ENCODE data around the gene SAMD10. TPM values are rescaled to one million over a fixed set of nuclear protein-coding genes. Genes with fewer than 3 reads are reported as not detected.
"Not testable (repeated sequence)": the region's sequence is repeated elsewhere in the genome, so short reads cannot be mapped to it uniquely, and the experiment has no call there.

The SAMD10 gene
- total and polyA plus RNA-seq, 2 experiments from 2014 or later: 1.3 TPM

DNA sequence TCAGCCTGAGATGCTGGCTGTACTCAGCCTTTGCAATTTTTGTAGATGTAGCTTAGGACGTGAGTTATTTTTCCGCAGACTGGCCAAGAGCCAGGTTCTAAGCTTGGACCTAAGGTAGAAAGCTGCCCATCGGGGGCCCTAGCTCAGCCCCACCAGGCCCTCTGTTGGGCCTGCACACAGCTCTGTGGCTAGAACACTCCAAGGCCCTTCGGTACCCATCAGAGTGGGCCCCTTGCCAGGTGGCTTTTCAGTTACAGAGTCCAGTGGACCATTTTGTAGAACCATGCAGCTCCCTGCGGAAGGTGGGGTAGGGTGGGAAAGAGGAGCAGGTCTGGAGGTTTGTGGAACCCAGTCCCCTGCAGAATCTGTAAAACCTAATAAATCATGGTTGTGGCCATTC, 45.8 kb downstream of the SAMD10 start:
- Histone ChIP-seq H4K20me1 (ENCODE audit: insufficient read depth) (no peaks in the 10 kb centered on the region), H2AFZ (no peak overlapping the region), H3K36me3 (ENCODE audit: low read depth) (peaks cover 8% of the 10 kb centered on the region), H3K79me2 (ENCODE audit: insufficient read depth) (peaks cover 77% of the 10 kb centered on the region), H3K4me2 (ENCODE audit: unreplicated experiment) (no peak overlapping the region), H3F3A (ENCODE audit: insufficient read depth) (peaks cover 17% of the 10 kb centered on the region; the same call in 1 of the 2 replicates), H3K9me2 (ENCODE audit: insufficient read depth) (no peaks in the 10 kb centered on the region), H3K27ac (no peak overlapping the region), H3K4me1 (ENCODE audit: insufficient read depth) (no peaks in the 10 kb centered on the region), H3K27me3 (replicated peaks; ENCODE audit: insufficient read depth) (no peaks in the 10 kb centered on the region), H3K9ac (no peak overlapping the region), H3K9me3 (ENCODE audit: low read depth) (no peaks in the 10 kb centered on the region), H3K4me3 (no peak overlapping the region)
- no peak for DNase-seq
- in situ Hi-C loops (cut with MboI): no loop called here
- WGBS, 2 experiments (ENCODE audit: low coverage in 1 of 2, low lambda C conversion rate in 2 of 2, missing lambda C conversion rate in 2 of 2): 78 to 83% methylated on average over 5 of the region's 5 CpGs
- no peak for TF ChIP-seq EZH2 (IDR thresholded peaks at IDR 0.05; ENCODE audit: insufficient read depth, poor library complexity, severe bottlenecking)
- no peak for TF ChIP-seq EZH2phosphoT487 (IDR thresholded peaks at IDR 0.05; ENCODE audit: insufficient read depth, low read depth)

DNA sequence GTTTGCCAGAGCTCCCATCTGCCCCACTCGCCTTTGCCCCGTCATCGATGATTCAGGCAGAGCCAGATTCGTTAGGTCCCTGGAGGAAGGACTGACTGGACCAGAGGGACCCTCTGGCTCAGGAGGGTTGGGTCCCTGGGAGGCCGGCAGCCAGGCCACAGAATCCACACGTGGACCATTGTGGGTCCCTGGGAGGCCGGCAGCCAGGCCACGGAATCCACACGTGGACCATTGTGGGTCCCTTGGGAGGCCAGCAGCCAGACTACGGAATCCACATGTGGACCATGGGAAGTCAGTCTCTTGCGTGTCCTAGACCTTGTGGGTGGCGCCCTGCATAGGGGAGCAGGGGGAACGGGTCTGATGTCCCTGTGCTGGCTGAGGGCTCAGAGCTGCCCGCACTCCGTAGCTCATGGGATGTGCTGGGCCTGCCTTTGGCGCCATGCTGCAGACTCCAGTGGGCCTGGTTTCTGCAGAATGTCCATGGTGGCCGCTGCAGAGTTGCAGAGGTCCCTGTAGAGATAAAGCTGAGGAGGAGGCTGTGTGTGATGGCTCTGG, 46.8 kb downstream of the SAMD10 start:
- no peaks in the 10 kb centered on the region for H3K4me1 ChIP-seq (ENCODE audit: insufficient read depth)
- H3K79me2 ChIP-seq (ENCODE audit: insufficient read depth): peaks cover 79% of the 10 kb centered on the region
- 89 to 93% methylated on average over 17 of the region's 17 CpGs for WGBS, 2 experiments (ENCODE audit: low coverage in 1 of 2, low lambda C conversion rate in 2 of 2, missing lambda C conversion rate in 2 of 2)
- in situ Hi-C loops (cut with MboI): no loop called here
- no peak overlapping the region for H3K4me3 ChIP-seq
- no peaks in the 10 kb centered on the region for H3K9me2 ChIP-seq (ENCODE audit: insufficient read depth)
- no peaks in the 10 kb centered on the region for H3K9me3 ChIP-seq (ENCODE audit: low read depth)
- TF ChIP-seq EZH2phosphoT487 (IDR thresholded peaks at IDR 0.05; ENCODE audit: insufficient read depth, low read depth) (no peak), EZH2 (IDR thresholded peaks at IDR 0.05; ENCODE audit: insufficient read depth, poor library complexity, severe bottlenecking) (no peak)
- H3K4me2 ChIP-seq (ENCODE audit: unreplicated experiment): no peak overlapping the region
- DNase-seq: no peak
- no peaks in the 10 kb centered on the region for H4K20me1 ChIP-seq (ENCODE audit: insufficient read depth)
- no peak overlapping the region for H2AFZ ChIP-seq
- no peak overlapping the region for H3K27ac ChIP-seq
- H3K27me3 ChIP-seq (replicated peaks; ENCODE audit: insufficient read depth): no peaks in the 10 kb centered on the region
- peaks cover 16% of the 10 kb centered on the region for H3K36me3 ChIP-seq (ENCODE audit: low read depth)
- no peak overlapping the region for H3K9ac ChIP-seq
- H3F3A ChIP-seq (ENCODE audit: insufficient read depth): peaks cover 11% of the 10 kb centered on the region; the same call in 1 of the 2 replicates

DNA sequence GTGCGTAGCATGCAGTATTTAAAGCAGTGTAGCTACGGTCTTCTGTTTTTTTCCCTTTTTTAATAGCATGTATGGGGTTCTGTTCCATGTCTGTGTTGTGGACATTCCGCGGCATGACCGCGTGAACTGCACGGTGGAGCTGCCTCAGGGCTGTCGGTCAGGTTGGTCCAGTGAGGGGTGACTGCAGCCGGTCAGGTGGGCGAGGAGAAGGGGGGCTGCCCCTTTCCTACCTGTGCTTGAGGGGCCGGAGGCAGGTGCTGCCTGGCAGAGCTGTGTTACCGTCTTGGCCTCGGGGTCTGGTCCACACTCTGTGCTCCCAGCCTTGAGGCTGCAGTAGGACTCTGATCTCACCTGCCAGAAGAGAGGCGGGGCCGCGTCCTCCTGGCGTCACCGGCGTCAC, 47.7 kb downstream of the SAMD10 start:
- Histone ChIP-seq H3K4me3 (no peak overlapping the region), H3K36me3 (ENCODE audit: low read depth) (peaks cover 16% of the 10 kb centered on the region), H3K9ac (no peak overlapping the region), H3F3A (ENCODE audit: insufficient read depth) (peaks cover 15% of the 10 kb centered on the region; the same call in 1 of the 2 replicates), H2AFZ (no peak overlapping the region), H3K4me2 (ENCODE audit: unreplicated experiment) (no peak overlapping the region), H3K9me2 (ENCODE audit: insufficient read depth) (no peaks in the 10 kb centered on the region), H3K4me1 (ENCODE audit: insufficient read depth) (no peaks in the 10 kb centered on the region), H3K9me3 (ENCODE audit: low read depth) (no peaks in the 10 kb centered on the region), H3K27ac (no peak overlapping the region), H3K27me3 (replicated peaks; ENCODE audit: insufficient read depth) (no peaks in the 10 kb centered on the region), H3K79me2 (ENCODE audit: insufficient read depth) (peaks cover 81% of the 10 kb centered on the region), H4K20me1 (ENCODE audit: insufficient read depth) (no peaks in the 10 kb centered on the region)
- WGBS, 2 experiments (ENCODE audit: low coverage in 1 of 2, low lambda C conversion rate in 2 of 2, missing lambda C conversion rate in 2 of 2): 94 to 95% methylated on average over 19 of the region's 19 CpGs
- DNase-seq: no peak
- no peak for TF ChIP-seq EZH2 (IDR thresholded peaks at IDR 0.05; ENCODE audit: insufficient read depth, poor library complexity, severe bottlenecking)
- TF ChIP-seq EZH2phosphoT487 (IDR thresholded peaks at IDR 0.05; ENCODE audit: insufficient read depth, low read depth): no peak
- in situ Hi-C loops (cut with MboI): no loop called here

DNA sequence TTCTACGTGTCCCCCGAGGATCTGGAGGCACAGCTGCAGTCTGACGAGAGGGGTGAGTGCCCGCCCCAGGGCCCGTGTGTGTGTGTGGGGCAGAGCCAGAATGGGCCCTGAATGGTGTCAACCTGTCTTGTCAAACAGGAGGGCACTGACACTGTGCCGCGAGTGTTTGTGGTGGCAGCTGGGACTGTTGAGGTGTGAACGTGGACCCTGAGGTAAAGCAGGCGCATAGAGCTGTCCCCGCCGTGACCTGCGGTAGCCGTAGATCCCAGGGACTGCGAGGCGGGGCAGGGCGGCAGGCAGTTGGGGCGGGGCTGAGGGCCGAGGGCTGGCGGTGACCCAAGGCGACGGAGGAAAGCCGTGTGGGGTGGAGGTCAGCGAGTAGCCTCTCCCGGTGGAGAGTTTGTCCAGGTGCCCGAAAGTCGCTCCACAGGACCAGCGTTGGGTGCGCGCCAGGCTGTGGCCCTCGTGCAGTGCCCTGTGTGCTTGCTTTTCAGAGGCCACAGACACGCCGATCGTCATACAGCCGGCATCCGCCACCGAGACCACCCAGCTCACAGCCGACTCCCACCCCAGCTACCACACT, 48.4 kb downstream of the SAMD10 start:
- in situ Hi-C loops (cut with MboI): no loop called here
- WGBS, 2 experiments (ENCODE audit: low coverage in 1 of 2, low lambda C conversion rate in 2 of 2, missing lambda C conversion rate in 2 of 2): 90 to 92% methylated on average over 28 to 37 of the region's 37 CpGs
- Histone ChIP-seq H3K4me1 (ENCODE audit: insufficient read depth) (no peaks in the 10 kb centered on the region), H3K9me3 (ENCODE audit: low read depth) (no peaks in the 10 kb centered on the region), H3K4me2 (ENCODE audit: unreplicated experiment) (no peak overlapping the region), H3K4me3 (no peak overlapping the region), H3F3A (ENCODE audit: insufficient read depth) (peaks cover 13% of the 10 kb centered on the region; the same call in 1 of the 2 replicates), H3K27me3 (replicated peaks; ENCODE audit: insufficient read depth) (no peaks in the 10 kb centered on the region), H2AFZ (no peak overlapping the region), H3K36me3 (ENCODE audit: low read depth) (peaks cover 19% of the 10 kb centered on the region), H4K20me1 (ENCODE audit: insufficient read depth) (no peaks in the 10 kb centered on the region; the same call in 1 of the 2 replicates), H3K27ac (no peak overlapping the region), H3K9me2 (ENCODE audit: insufficient read depth) (no peaks in the 10 kb centered on the region), H3K9ac (no peak overlapping the region), H3K79me2 (ENCODE audit: insufficient read depth) (peaks cover 81% of the 10 kb centered on the region)
- no peak for TF ChIP-seq EZH2 (IDR thresholded peaks at IDR 0.05; ENCODE audit: insufficient read depth, poor library complexity, severe bottlenecking)
- no peak for TF ChIP-seq EZH2phosphoT487 (IDR thresholded peaks at IDR 0.05; ENCODE audit: insufficient read depth, low read depth)
- no peak for DNase-seq

DNA sequence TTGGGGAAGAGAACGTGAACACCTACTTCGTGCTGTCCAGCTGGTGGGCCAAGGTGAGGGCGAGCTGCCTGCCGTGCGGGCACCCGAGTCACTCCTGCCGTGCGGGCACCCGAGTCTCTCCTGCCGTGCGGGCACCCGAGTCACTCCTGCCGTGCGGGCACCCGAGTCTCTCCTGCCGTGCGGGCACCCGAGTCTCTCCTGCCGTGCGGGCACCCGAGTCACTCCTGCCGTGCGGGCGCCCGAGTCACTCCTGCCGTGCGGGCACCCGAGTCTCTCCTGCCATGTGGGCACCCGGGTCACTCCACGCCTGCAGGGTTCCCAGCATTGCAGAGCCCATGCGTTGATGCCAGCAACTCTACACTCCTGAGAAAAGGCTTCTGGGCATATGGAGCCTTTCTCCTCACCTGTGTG, 50.0 kb downstream of the SAMD10 start:
- H3K9me2 ChIP-seq (ENCODE audit: insufficient read depth); H3K4me2 ChIP-seq (ENCODE audit: unreplicated experiment); H3K27ac ChIP-seq; H3K27me3 ChIP-seq (replicated peaks; ENCODE audit: insufficient read depth); DNase-seq; H4K20me1 ChIP-seq (ENCODE audit: insufficient read depth); H3K4me3 ChIP-seq; H2AFZ ChIP-seq; H3K4me1 ChIP-seq (ENCODE audit: insufficient read depth); in situ Hi-C loops (cut with MboI); H3K9me3 ChIP-seq (ENCODE audit: low read depth); H3K9ac ChIP-seq: not testable (repeated sequence)
- Histone ChIP-seq H3K79me2 (ENCODE audit: insufficient read depth) (peaks cover 81% of the 10 kb centered on the region), H3F3A (ENCODE audit: insufficient read depth) (0 out of 2 replicates have a peak, but pooled peaks cover 13% of the 10 kb centered on the region), H3K36me3 (ENCODE audit: low read depth) (peaks cover 21% of the 10 kb centered on the region)
- 92 to 96% methylated on average over 8 to 31 of the region's 31 CpGs for WGBS, 2 experiments (ENCODE audit: low coverage in 1 of 2, low lambda C conversion rate in 2 of 2, missing lambda C conversion rate in 2 of 2)

All from GM23248 (cell line).